H1 (cell line): ENCODE measurements around the gene PHOX2A. TPM values are rescaled to one million over a fixed set of nuclear protein-coding genes. Genes with fewer than 3 reads are reported as not detected.

Experiments used
- BRCA1 ChIP-seq: IDR thresholded peaks from 2 replicates; pipeline ENCODE4 v1.6.1; 2012; ENCODE audit warnings: low read depth, low read length, improper control_type of control experiment
- CEBPB ChIP-seq: IDR thresholded peaks from 2 replicates; pipeline ENCODE4 v1.6.1; 2012; ENCODE audit warnings: low read depth, low read length
- CHD7 ChIP-seq: fragments of 300-600 bp; sonication (generic); IDR thresholded peaks from 2 replicates; pipeline ENCODE4 v1.7.1; 2012; ENCODE audit warnings: low read length, moderate library complexity, mild to moderate bottlenecking, inconsistent platforms; ENCODE audit not compliant: insufficient replicate concordance
- CREB1 ChIP-seq: IDR thresholded peaks from 2 replicates; pipeline ENCODE4 v1.6.1; 2012; ENCODE audit warnings: inconsistent platforms
- E2F6 ChIP-seq: IDR thresholded peaks from 2 replicates; pipeline ENCODE4 v1.6.1; 2012; ENCODE audit warnings: inconsistent platforms
- MAX ChIP-seq: IDR thresholded peaks from 2 replicates; pipeline ENCODE4 v1.6.1; 2012; ENCODE audit warnings: inconsistent platforms
- RAD21 ChIP-seq, 2 experiments: IDR thresholded peaks in 1 of 2; conservative IDR thresholded peaks in 1 of 2; 2 replicates each; pipeline ENCODE4 v1.6.1; 2011; ENCODE audit warnings: low read depth in 2 of 2, low read length in 2 of 2, improper control_type of control experiment in 1 of 2, inconsistent platforms in 1 of 2, mild to moderate bottlenecking in 1 of 2, moderate library complexity in 1 of 2
- SIRT6 ChIP-seq: IDR thresholded peaks from one replicate; pipeline ENCODE4 v1.7.1; 2012; ENCODE audit warnings: low read length, inconsistent platforms
- SP4 ChIP-seq: IDR thresholded peaks from 2 replicates; pipeline ENCODE4 v1.6.1; 2012; ENCODE audit warnings: low read length, inconsistent platforms
- TAF1 ChIP-seq: IDR thresholded peaks from 2 replicates; pipeline ENCODE4 v1.6.1; 2011; ENCODE audit warnings: mild to moderate bottlenecking, low read depth, low read length
- polyA plus RNA-seq, 7 experiments: library from polyadenylated mRNA; depleted of rRNA in 3 of 7; stranded (reverse) in 5 of 7; unstranded in 2 of 7; fragments of >200 nt in 5 of 7; fragments of 200-250 nt in 2 of 7; gene quantifications; 1 replicate in 5 of 7; 2 replicates in 1 of 7; 4 replicates in 1 of 7; pipeline versions ENCODE4 v1.2.1 to v1.2.3, GENCODE V29; 2011 to 2013; ENCODE audit warnings: missing spikeins in 2 of 7, mixed read lengths in 2 of 7
- total RNA-seq: library from RNA; stranded (reverse); fragmentation: NEBNext Ultra II Directional; extraction: Animal tissue kit (Norgen Biotek cat#: 25700); gene quantifications from 2 replicates; pipeline ENCODE4 v1.2.1, GENCODE V29; 2021

Gene PHOX2A
- total and polyA plus RNA-seq, 2 of the 8 experiments (the other 6 are each of a cell fraction or from before 2014, with no cell fraction given), result 0.67 TPM; not detected in 1

GRCh38 chr11:72232260-72233055, 11.5 kb downstream of the PHOX2A start (continued):
- TF ChIP-seq CREB1 (no peak), RAD21 (IDR thresholded peaks at IDR 0.05 in 1 of 2, conservative IDR thresholded peaks at IDR 0.05 in 1 of 2; ENCODE audit: low read depth in 2 of 2, low read length in 2 of 2) (no peak), BRCA1 (no peak), CEBPB (no peak), MAX (no peak), SIRT6 (no peak), E2F6 (no peak), CHD7 (no peak), SP4 (no peak), TAF1 (no peak)
